ENCODE results near the gene PPP4R3B. TPM values are rescaled to one million over a fixed set of nuclear protein-coding genes. Genes with fewer than 3 reads are reported as not detected.

The PPP4R3B gene
- polyA plus RNA-seq, 1 of the 3 experiments (the other 2 are of a cell fraction), result 9.3 TPM

- ChIA-PET POLR2A (interaction anchor here (1.2 to 1.4 kb wide), 3 partner anchors 8 to 198 kb away, joined by 3 to 5 read pairs (median 3); partner anchors contain the start of genes CCDC88A and CFAP36), CTCF (no interaction called here)
- peak overlapping the region; percentile 91 for H2AFZ ChIP-seq (ENCODE audit: low read depth)
- peaks cover 19% of the 10 kb centered on the region for H4K20me1 ChIP-seq (ENCODE audit: insufficient read depth)
- no peaks in the 10 kb centered on the region for H3K27me3 ChIP-seq (ENCODE audit: insufficient read depth)
- no peak for TF ChIP-seq YY1 (IDR thresholded peaks at IDR 0.05; ENCODE audit: low read depth)
- 0% methylated on average over 10 of the region's 10 CpGs for WGBS (ENCODE audit: low lambda C conversion rate)
- H3K9me2 ChIP-seq, result no peaks in the 10 kb centered on the region
- H3K79me2 ChIP-seq (ENCODE audit: insufficient read depth), result peaks cover 94% of the 10 kb centered on the region
- peak overlapping the region; percentile 94 to 99 for H3K4me3 ChIP-seq (ENCODE audit: low read depth in 2 of 2, low read length in 1 of 2)
- H3K36me3 ChIP-seq (replicated peaks in 1 of 2; ENCODE audit: control insufficient read depth in 1 of 2, insufficient read depth in 2 of 2, low read length in 1 of 2), result peaks cover 23 to 24% of the 10 kb centered on the region in 2 experiments
- no peak for DNase-seq
- H3K27ac ChIP-seq (ENCODE audit: low read depth in 2 of 2, low read length in 1 of 2), result peak overlapping the region; percentile 89
- H3F3A ChIP-seq (replicated peaks; ENCODE audit: insufficient read depth), result peaks cover 3% of the 10 kb centered on the region
- H3K9ac ChIP-seq, result peak overlapping the region; percentile 90
- peak overlapping the region; percentile 73 for H3K4me2 ChIP-seq
- peaks cover 0 to 19% of the 10 kb centered on the region in 2 experiments; a peak in 2 of 4 replicates for H3K4me1 ChIP-seq (ENCODE audit: control insufficient read depth in 1 of 2, insufficient read depth in 2 of 2, low read depth in 1 of 2, low read length in 1 of 2)
- H3K9me3 ChIP-seq, result no peaks in the 10 kb centered on the region
These were observed 528 bp upstream of the PPP4R3B start for GRCh38 chr2:55618025-55618274.

GRCh38 chr2:55616551-55617174, 759 bp downstream of the PPP4R3B start:
- H2AFZ ChIP-seq (ENCODE audit: low read depth), result peak overlapping the region; percentile 83; the same call in 1 of the 2 replicates
- no peaks in the 10 kb centered on the region for H3K27me3 ChIP-seq (ENCODE audit: insufficient read depth)
- peaks cover 0 to 15% of the 10 kb centered on the region in 2 experiments; a peak in 2 of 4 replicates for H3K4me1 ChIP-seq (ENCODE audit: control insufficient read depth in 1 of 2, insufficient read depth in 2 of 2, low read depth in 1 of 2, low read length in 1 of 2)
- WGBS (ENCODE audit: low lambda C conversion rate), result under 1% methylated on average over 24 of the region's 24 CpGs
- peak; percentile 44 for DNase-seq
- peak overlapping the region; percentile 93 to 94 for H3K27ac ChIP-seq (ENCODE audit: low read depth in 2 of 2, low read length in 1 of 2)
- H3K4me2 ChIP-seq, result peak overlapping the region; percentile 85
- H3K4me3 ChIP-seq (ENCODE audit: low read depth in 2 of 2, low read length in 1 of 2), result peak overlapping the region; percentile 91 to 99
- H3K9ac ChIP-seq, result peak overlapping the region; percentile 99
- H3F3A ChIP-seq (replicated peaks; ENCODE audit: insufficient read depth), result no peaks in the 10 kb centered on the region
- H3K9me3 ChIP-seq, result no peaks in the 10 kb centered on the region
- ChIA-PET CTCF (no interaction called here), POLR2A (interaction anchor here (1.4 kb wide), 1 partner anchor 197 kb away, joined by 3 read pairs; the partner anchor contains the start of gene CCDC88A)
- H3K36me3 ChIP-seq (replicated peaks in 1 of 2; ENCODE audit: control insufficient read depth in 1 of 2, insufficient read depth in 2 of 2, low read length in 1 of 2), result peaks cover 24 to 33% of the 10 kb centered on the region in 2 experiments
- no peaks in the 10 kb centered on the region for H3K9me2 ChIP-seq
- H3K79me2 ChIP-seq (ENCODE audit: insufficient read depth), result peaks cover 96% of the 10 kb centered on the region
- TF ChIP-seq RAD21 (IDR thresholded peaks at IDR 0.05; ENCODE audit: low read length) (no peak), EZH2phosphoT487 (IDR thresholded peaks at IDR 0.05; ENCODE audit: borderline replicate concordance, low read depth) (no peak), MXI1 (IDR thresholded peaks at IDR 0.05; ENCODE audit: low read depth, low read length) (peak; percentile 90)
- TF ChIP-seq, protein P1, sequence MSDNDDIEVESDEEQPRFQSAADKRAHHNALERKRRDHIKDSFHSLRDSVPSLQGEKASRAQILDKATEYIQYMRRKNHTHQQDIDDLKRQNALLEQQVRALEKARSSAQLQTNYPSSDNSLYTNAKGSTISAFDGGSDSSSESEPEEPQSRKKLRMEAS (IDR thresholded peaks at IDR 0.05; ENCODE audit: low read depth), result 0 out of 2 replicates have a peak, but pooled peaks have one; percentile 31
- H4K20me1 ChIP-seq (ENCODE audit: insufficient read depth), result peaks cover 19% of the 10 kb centered on the region

DNA sequence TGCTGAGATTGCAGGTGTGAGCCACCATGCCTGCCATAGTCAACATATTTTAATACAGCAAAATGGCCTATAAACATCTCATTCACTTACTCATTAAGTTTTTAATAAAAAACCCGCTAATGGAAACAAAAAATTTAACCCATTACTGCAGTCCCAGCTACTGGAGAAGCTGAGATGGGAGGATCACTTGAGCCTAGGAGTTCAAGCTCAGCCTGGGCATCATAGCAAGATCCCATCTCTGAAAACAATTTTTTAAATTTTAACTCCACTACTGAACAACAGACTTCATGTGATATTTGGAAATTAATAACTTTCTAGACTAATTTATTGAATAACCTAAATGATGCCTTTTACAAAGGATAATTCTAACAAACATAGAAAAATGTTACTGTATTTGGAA, 5.4 kb downstream of the PPP4R3B start:
- H2AFZ ChIP-seq (ENCODE audit: low read depth), result no peak overlapping the region
- DNase-seq, result no peak
- H3K27me3 ChIP-seq (ENCODE audit: insufficient read depth), result no peaks in the 10 kb centered on the region
- no peak overlapping the region for H3K4me2 ChIP-seq
- H4K20me1 ChIP-seq (ENCODE audit: insufficient read depth), result peaks cover 14% of the 10 kb centered on the region; the same call in 1 of the 2 replicates
- no peaks in the 10 kb centered on the region for H3K9me2 ChIP-seq
- H3F3A ChIP-seq (replicated peaks; ENCODE audit: insufficient read depth), result no peaks in the 10 kb centered on the region
- WGBS (ENCODE audit: low lambda C conversion rate), result 94% methylated on average over 1 of the region's 1 CpG
- H3K36me3 ChIP-seq (replicated peaks in 1 of 2; ENCODE audit: control insufficient read depth in 1 of 2, insufficient read depth in 2 of 2, low read length in 1 of 2), result peaks cover 24 to 41% of the 10 kb centered on the region in 2 experiments
- peaks cover 0 to 6% of the 10 kb centered on the region in 2 experiments; a peak in 2 of 4 replicates for H3K4me1 ChIP-seq (ENCODE audit: control insufficient read depth in 1 of 2, insufficient read depth in 2 of 2, low read depth in 1 of 2, low read length in 1 of 2)
- CTCF ChIA-PET, result no interaction called here
- POLR2A ChIA-PET, result no interaction called here
- no peak overlapping the region for H3K4me3 ChIP-seq (ENCODE audit: low read depth in 2 of 2, low read length in 1 of 2)
- no peaks in the 10 kb centered on the region for H3K9me3 ChIP-seq
- H3K79me2 ChIP-seq (ENCODE audit: insufficient read depth), result peaks cover 85% of the 10 kb centered on the region
- no peak overlapping the region for H3K27ac ChIP-seq (ENCODE audit: low read depth in 2 of 2, low read length in 1 of 2)
- no peak overlapping the region for H3K9ac ChIP-seq
- TF ChIP-seq RCOR1 (IDR thresholded peaks at IDR 0.05; ENCODE audit: low read length) (no peak), NRF1 (IDR thresholded peaks at IDR 0.05; ENCODE audit: low read depth, low read length) (no peak), CHD2 (IDR thresholded peaks at IDR 0.05; ENCODE audit: low read length, partially characterized antibody) (no peak), EZH2phosphoT487 (IDR thresholded peaks at IDR 0.05; ENCODE audit: borderline replicate concordance, low read depth) (no peak), FOXM1 (IDR thresholded peaks at IDR 0.05; ENCODE audit: low read depth) (no peak), FOSL2 (IDR thresholded peaks at IDR 0.05; ENCODE audit: borderline replicate concordance, low read depth) (no peak), TEAD4 (IDR thresholded peaks at IDR 0.05; ENCODE audit: borderline replicate concordance, insufficient read depth) (no peak), FOXJ3 (CRISPR knock-in tag; IDR thresholded peaks at IDR 0.05) (no peak)
- TF ChIP-seq, protein P2, sequence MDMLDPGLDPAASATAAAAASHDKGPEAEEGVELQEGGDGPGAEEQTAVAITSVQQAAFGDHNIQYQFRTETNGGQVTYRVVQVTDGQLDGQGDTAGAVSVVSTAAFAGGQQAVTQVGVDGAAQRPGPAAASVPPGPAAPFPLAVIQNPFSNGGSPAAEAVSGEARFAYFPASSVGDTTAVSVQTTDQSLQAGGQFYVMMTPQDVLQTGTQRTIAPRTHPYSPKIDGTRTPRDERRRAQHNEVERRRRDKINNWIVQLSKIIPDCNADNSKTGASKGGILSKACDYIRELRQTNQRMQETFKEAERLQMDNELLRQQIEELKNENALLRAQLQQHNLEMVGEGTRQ (IDR thresholded peaks at IDR 0.05; ENCODE audit: borderline replicate concordance, low read depth, low read length), result no peak
- TF ChIP-seq, protein P3, sequence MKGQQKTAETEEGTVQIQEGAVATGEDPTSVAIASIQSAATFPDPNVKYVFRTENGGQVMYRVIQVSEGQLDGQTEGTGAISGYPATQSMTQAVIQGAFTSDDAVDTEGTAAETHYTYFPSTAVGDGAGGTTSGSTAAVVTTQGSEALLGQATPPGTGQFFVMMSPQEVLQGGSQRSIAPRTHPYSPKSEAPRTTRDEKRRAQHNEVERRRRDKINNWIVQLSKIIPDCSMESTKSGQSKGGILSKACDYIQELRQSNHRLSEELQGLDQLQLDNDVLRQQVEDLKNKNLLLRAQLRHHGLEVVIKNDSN (IDR thresholded peaks at IDR 0.05; ENCODE audit: borderline replicate concordance, low read depth), result no peak
- TF ChIP-seq, protein P1 (IDR thresholded peaks at IDR 0.05; ENCODE audit: low read depth), result no peak
- TF ChIP-seq, protein P4, sequence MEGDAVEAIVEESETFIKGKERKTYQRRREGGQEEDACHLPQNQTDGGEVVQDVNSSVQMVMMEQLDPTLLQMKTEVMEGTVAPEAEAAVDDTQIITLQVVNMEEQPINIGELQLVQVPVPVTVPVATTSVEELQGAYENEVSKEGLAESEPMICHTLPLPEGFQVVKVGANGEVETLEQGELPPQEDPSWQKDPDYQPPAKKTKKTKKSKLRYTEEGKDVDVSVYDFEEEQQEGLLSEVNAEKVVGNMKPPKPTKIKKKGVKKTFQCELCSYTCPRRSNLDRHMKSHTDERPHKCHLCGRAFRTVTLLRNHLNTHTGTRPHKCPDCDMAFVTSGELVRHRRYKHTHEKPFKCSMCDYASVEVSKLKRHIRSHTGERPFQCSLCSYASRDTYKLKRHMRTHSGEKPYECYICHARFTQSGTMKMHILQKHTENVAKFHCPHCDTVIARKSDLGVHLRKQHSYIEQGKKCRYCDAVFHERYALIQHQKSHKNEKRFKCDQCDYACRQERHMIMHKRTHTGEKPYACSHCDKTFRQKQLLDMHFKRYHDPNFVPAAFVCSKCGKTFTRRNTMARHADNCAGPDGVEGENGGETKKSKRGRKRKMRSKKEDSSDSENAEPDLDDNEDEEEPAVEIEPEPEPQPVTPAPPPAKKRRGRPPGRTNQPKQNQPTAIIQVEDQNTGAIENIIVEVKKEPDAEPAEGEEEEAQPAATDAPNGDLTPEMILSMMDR (IDR thresholded peaks at IDR 0.05), result no peak
